GM19043 (cell line): Measurements from ENCODE around the gene PLPPR1.
"Not testable (repeated sequence)": the region's sequence is repeated elsewhere in the genome, so short reads cannot be mapped to it uniquely, and the experiment has no call there.

Experiments
- ATAC-seq: cut with Tn5 transposase; IDR thresholded peaks from one replicate; pipeline ENCODE4 v1.9.1; 2021; ENCODE audit warnings: low read depth; ENCODE audit not compliant: unreplicated experiment

Gene PLPPR1

DNA sequence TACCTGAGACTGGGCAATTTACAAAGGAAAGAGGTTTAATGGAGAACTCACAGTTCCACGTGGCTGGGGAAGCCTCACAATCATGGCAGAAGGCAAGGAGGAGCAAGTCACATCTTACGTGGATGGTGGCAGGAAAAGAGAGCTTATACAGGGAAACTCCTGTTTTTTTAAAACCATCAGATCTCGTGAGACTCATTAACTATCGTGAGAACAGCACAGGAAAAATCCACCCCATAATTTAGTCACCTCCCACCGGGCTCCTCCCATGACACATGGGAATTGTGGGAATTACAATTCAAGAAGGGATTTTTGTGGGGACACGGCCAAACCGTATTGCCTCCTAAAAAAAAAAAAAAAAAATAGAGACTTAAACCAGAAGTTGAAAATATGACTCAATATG is 11.1 kb downstream of the PLPPR1 start:
- not testable (repeated sequence) for ATAC-seq

DNA sequence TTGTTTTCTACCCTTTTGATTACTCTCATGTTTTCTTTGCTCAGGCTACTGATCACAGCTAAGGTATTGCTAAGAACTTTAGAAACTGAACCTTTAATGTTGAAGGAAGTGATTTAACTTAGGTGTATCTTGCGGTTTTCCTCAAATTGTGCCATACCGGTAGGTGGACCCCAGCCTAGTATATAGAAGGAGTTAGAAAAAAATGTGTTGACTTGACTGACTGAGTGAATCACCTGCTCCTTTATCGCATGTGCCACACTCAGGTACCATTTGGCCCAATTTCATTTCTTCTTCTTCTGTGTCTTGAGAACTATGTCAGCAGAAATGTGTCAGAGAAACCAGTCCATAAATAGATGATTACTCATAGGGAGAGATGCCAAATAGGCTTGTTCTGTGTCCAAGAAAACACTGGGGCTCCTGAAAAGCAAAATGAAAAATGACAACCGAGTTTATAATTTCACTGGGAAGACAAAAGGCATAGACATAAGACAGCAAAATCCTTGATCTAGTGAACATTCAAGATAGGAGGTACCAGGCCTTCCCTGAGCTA is 19.4 kb downstream of the PLPPR1 start:
- ATAC-seq: no peak

DNA sequence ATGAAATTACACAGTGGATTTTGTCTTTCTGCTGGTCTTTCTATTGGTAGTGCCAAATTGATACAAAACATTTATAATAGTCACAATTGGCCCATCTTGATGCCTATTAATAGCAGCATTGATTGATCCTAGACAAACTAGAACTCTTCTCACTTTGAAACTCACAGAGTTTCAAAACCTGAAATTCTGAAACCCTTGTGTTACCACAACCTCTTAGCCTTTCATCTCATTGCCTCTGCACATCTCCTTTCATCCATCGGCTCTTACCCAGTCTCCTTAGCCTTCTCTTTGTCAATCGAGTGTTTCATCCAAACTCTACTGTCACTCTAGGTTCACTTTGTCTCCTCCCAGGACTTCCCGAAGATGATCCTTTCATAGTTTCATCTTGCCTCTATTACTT is 22.1 kb downstream of the PLPPR1 start:
- ATAC-seq: no peak

DNA sequence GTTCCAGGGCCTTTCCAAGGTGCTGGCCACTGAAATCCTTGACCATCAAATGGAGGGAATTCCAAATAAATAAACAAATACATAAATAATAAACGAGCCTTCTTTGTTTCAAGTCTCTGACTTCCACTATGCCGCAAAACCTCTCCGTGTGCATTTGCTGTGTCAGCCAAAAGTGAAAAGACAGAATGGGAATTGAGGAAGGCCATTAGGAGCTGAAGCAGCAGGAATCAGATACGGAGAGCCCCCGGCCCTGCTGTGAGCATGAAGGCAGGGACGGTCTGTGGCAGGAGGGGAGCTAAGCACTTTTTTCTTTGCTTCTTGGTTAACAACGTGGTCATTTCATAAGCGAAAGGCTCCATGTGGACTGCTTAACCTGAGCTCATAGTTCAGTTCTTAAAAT is 26.1 kb downstream of the PLPPR1 start:
- no peak for ATAC-seq

DNA sequence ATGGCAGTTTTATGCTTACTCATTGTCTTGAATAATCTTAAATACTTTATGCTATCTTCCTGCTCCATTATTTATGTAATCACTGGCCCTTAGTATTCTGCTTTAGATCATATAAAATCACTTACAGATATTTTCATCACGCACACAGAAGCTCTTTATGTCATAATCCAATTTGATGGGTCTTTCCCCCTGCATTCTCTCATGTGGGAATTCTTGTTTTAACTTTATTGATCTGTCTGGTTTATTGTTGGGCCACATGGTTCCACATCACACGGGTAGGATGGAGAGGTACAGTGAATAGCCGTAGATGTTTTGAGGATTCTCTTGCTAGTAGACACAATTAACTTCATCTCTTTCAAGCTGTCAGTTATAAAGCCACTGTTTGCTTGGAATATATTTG is 27.0 kb downstream of the PLPPR1 start:
- no peak for ATAC-seq

DNA sequence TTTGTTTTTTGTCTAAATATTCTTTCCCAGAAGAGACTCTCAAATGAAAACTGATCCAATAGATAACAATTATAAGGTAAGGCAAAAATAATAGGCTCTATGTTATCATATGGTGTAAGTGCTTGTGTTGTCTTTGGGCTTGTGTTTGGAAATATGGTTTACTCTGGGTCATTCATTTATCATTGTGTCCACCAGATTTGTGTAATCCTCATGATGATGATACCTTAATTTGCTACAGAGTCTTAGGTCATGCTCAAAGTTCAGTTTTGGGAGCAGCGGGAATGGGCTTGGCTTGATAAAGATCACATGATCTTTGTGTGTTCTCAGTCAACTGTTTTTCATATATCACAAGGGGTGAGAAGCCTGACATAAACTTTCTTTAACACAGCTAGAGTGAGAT is 34.2 kb downstream of the PLPPR1 start:
- no peak for ATAC-seq

DNA sequence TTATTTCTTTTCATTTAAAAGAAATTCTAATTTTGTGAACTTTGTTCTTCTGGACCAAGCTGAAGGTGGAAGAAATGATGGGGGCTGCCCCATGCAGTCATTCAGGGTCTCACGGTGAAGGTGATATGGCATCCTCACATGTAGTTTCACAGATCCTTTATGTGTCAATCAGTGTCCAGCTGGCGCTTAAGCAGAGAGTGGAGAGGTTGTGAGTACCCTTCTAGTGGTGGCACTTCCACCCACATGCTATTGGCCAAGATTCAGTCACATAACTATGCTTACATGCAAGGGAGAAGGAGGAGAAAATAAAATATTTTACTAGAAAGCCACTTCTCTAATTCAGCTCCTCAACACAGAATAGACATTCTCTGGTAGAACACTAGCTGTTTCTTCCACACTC is 34.7 kb downstream of the PLPPR1 start:
- ATAC-seq: no peak

DNA sequence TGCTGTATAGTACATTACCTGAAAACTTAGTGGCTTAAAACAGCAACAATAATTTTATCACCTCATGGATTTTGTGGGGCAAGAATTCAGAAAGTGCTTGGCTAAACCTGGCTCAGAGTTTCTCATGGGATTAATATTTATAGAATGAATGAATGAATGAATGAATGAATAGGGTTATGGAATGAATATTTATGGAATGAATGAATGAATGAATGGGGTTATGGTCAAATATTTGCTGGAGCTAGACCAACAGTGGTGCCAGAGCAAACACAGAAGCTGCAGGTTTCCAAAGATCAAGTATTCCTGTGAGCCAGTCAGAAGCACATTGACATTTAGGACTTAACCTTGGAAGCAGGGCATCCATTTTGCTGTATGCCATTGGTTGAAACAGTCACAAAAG is 35.7 kb downstream of the PLPPR1 start:
- ATAC-seq: no peak

DNA sequence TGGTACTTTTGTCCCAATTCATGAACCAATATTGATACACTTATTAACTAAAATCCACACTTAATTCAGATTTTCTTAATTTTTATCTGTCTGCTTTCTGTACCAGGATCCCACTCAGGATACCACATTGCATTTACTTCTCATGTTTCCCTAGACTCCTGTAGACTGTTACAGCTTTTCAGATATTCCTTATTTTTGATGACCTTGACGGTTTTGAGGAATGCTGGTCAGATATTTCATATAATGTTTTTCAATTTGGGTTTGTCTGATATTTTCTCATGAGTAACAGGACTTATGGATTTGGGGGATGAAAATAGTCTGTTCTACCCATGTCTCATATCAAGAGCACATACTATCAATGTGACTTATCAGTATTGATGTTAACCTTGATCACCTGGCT is 37.4 kb downstream of the PLPPR1 start:
- no peak for ATAC-seq

DNA sequence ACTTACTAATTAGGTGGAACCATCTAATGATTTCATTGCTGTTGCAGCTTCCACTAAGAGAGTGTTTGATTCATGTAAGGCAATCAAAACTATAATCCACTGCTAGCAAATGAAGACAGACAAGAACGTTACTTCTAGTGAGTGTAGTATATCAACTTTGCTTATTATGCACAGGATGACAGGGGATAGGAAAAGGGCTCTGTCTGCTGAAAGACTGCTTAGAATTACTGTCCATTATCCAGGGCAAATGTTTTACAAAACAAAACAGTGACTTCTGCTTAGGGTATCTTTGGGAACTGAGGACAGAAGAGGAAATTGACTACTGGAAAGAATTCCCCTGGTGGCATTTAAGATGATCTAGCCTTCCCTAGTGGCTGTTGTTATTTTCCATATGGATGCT is 40.2 kb downstream of the PLPPR1 start:
- no peak for ATAC-seq

DNA sequence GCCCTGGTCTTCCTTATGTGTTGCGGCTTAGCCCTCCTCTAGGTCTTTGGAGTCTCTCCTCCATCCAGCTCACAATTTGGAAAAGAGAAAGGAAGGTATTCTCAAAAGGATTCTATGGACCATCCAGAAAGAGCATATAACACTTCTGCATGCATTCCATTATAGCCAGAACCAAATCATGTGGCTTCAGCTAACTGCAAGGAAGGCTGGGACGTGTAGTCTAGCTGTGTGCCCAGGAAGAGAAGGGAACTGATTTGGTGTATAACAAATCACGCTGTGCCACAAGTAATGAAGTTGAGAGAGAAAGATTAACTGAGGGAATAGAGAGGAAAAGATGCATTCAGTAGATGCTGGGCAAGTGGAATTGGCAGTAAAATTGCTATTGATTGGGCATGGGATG is 43.7 kb downstream of the PLPPR1 start:
- ATAC-seq: no peak

DNA sequence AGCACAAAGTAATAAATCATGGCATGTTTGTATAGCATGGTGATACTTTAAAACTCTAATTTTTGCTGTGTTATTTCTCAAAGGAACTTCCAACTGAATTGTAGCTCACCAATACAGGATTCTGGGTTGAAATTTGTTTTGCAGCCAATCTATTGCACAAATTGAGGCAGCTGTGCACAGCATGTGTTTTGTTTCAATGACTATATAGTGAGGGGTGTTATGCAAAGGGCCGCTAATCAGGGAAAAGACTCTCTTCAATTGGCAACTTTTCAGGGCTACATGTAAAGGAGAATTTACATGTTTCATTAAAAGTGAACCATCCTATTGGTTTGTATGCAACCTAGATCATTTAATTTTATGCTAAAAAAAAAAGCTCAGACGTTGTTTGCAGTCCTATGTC is 44.6 kb downstream of the PLPPR1 start:
- ATAC-seq: no peak

DNA sequence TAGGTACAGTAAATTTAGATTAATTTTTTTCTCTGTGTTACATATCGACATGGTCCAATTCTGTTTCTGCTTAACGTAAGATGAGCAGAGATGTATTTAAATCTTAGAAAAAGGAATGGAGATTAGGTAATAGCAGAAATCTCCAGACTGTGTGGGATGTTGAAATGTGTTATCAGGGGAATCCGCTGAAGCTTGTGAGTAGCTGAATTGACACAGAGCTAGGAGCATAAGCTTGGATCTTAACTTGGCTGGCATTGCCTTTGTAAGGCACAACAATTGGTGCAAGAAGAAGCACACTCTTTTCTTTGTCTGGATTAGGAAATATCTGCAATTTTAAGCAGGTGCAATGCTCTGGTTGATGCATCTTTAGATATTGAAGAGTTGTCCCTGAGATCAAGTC is 53.1 kb downstream of the PLPPR1 start:
- no peak for ATAC-seq

DNA sequence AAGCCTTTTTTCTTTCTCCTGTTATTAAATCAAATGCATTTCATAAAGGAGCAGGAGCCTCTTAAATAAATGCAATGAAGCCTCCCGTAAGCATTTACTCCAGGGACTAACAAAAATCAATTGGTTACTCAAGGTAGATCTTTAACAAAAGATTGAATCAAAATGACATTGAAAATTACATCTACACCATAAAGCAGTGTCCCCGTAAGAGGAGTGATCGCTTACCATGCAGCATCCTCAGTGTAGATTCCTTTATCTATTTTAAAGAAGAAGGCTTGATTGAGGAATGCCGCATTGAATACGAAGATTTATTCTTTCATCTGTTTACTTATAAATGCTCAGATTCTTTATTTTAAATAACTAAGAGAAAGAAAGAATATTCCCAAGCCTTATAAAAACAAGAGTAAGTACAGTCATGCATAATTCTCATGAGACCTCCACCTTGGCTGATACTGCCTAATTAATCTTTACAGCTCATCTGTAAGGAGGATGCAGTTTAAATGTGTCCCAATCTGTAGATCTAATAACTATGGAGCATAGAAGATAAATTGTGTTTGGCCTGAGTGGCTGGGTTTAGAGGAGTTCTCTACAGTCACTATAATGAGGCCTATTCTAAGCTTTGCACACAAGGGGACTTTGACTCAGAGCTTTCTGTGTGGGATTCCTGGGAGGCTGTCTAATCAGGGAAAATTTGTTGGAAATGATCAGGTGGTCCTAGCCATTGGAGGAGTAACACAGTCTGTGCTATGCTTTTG is 55.1 kb downstream of the PLPPR1 start:
- ATAC-seq: no peak

DNA sequence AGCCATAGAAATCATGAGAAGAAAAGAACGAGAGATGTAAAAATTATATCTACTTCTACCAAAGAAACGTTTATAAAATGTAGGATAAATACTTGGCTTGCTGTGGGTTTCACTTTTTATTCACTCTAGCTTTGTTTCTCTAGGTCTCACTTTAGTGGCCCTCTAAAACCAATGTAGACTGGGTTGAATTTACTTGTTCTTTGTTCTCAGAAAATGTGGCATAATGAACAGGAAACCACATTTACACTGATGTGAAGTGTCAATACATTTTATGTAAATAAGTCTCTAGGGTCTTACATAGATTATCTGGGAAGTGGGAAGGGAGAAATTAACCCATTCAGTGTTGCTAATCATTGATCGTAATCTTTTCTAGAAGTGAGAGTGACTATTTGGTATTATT is 58.9 kb downstream of the PLPPR1 start:
- no peak for ATAC-seq

DNA sequence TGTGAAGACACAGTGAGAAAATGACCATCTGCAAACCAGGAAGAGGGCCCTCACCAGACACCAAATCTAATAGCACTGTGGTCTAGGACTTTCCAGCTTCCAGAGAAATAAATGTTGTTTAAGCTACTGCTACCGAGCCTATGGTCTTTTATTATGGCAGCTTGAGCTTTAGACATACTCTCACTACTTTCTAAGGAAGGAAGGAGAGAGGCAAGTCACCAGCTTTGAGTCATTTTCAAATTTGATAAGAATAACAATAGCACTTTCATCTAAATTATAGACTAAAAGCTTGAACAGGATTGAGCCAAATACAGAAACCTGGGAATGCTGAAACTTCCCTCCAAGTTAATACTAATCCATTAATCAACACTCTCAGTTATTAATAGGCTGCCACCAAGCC is 64.4 kb downstream of the PLPPR1 start:
- ATAC-seq: no peak

DNA sequence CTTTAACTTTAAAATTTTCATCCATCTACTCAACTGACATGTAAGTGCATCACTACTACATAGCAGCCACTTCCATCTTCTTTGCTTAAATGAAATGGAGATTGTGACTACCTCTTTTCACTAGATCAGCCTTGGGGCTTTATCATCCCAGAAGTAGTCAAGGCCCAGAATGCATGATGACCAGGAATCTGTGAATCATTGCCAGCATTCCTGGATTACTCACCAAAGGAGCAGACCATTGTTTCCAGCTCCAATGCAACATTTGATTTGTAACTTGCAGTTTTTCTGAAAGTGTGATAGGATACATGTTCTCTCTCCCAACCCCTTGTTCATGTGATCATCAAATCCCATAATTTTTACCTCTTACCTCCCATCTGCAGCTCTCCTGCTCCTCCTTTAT is 65.1 kb downstream of the PLPPR1 start:
- no peak for ATAC-seq

DNA sequence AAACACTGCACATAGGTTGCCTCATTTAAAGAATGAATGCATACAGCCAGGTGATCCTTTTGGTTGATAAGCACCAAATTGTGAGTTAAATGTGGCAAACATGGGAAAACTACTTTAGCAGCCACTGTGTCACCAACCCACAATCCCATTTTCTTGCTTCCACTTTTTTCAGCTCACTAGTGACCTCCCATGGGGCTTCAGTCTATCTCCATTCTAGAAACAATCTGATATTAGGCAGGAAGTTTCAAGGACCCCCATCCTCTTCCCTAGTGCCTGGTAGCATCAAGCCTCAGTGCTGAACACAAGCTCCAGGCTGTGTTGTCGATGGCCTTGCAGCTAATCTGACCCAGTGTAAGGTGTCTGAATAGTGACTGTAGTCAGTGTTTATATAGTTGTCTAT is 66.2 kb downstream of the PLPPR1 start:
- no peak for ATAC-seq

DNA sequence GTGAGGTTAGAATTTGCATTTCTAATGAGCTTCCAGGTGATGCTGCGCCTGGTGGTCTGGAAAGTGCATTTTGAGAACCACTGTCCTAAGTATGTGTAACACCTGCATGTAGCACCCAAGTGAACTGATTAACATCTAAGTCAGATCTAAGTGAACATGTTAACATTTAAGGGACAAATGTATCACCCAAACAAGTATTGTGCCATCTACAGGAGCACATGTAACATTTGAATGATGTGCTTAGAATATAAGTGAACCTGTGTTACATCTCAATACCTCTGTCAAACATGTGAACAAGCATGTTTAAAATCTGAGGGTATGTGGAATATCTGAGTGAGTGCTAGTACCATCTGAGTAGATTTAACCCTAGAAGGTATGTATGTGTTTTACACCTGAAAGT is 68.7 kb downstream of the PLPPR1 start:
- no peak for ATAC-seq

DNA sequence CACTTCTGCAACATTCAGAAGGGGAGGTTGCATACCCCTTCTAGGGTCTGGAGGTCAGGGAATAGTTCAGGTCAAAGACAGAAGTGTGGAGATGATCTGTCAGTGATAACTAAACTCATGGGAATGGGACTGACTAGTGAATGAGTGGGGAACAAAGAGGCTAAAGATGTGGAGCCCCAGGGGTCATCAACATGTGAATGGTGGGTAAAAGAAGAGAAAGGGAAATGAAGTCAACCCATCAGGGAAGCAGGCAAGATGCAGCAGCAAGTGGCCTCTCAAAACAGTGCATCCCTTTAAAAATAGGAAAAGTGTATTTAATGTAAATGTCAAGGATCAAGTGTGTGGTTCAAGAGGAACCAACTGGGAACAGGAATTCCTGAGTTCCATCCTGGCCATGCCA is 69.9 kb downstream of the PLPPR1 start:
- ATAC-seq: no peak

DNA sequence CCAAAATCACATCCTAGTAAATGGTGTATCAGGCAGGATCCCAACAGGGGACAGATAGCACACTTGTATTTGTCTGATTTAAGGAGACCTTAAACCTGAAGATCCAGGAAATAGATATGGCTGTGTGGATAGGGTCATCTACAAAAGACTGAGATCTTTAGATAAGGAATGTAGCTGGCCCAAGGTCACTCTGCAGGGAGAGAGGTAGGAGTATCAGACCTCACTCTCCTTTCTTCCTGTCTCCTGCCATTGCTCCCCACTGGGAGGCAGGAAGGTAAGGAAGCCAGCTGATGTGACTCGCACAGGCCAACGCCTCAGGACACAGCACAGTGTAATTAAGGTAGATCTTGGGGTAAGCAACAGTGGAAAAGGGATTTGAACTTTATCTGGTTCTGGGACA is 85.8 kb downstream of the PLPPR1 start:
- no peak for ATAC-seq

DNA sequence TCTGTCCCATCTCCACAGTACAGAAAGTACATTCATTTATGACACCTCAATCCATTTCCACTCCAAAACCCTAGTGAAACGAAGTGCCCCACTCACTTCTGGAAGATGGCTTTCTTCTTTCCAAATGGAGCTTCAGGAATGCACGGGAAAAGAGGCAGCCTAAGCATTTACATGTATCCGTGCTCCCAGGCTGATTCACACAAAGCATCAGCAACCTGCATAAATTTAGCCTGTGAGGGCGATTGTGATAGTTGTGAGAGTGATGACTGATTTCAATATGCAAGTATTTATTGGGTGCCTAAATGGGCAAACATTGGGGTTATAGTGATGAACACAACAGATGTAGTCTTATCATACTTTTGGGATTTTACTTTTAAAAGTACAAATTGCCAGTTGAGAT is 86.6 kb downstream of the PLPPR1 start:
- ATAC-seq: no peak

DNA sequence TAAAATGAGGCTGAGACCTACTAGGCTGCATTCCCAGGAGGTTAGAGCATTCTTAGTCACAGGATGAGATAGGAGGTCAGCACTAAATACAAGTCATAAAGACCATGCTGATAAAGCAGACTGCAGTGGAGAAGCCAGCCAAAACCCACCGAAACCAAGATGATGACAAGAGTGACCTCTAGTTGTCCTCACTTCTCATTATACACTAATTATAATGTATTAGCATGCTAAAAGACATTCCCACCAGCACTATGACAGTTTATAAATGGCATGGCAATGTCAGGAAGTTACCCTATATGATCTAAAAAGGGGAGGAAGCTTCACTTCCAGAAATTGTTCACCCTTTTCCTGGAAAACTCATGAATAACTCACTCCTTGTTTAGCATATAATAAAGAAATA is 88.6 kb downstream of the PLPPR1 start:
- ATAC-seq: no peak
